Type B pancreatic cell (in vitro differentiated cells): ENCODE results near the gene ANKRD30B. TPM values are rescaled to one million over a fixed set of nuclear protein-coding genes. Genes with fewer than 3 reads are reported as not detected.
"Not testable (repeated sequence)": the region's sequence is repeated elsewhere in the genome, so short reads cannot be mapped to it uniquely, and the experiment has no call there.

ENCODE experiments used
- DNase-seq: peaks from one replicate; pipeline ENCODE4 v3.0.0; 2021; ENCODE audit warnings: mixed read lengths; ENCODE audit not compliant: unreplicated experiment; ENCODE audit errors: extremely low spot score
- H3K27ac Mint-ChIP-seq: 2 replicates; pipeline ENCODE4 v1.8.0; 2021; ENCODE audit warnings: mild to moderate bottlenecking, mixed read lengths
- H3K27me3 Mint-ChIP-seq: 2 replicates; pipeline ENCODE4 v1.8.0; 2021; ENCODE audit warnings: mixed read lengths
- H3K36me3 Mint-ChIP-seq: 2 replicates; pipeline ENCODE4 v1.8.0; 2021; ENCODE audit warnings: mixed read lengths
- H3K4me1 Mint-ChIP-seq: one replicate; pipeline ENCODE4 v1.8.0; 2021; ENCODE audit warnings: mixed read lengths; ENCODE audit not compliant: unreplicated experiment
- H3K4me3 Mint-ChIP-seq: 2 replicates; pipeline ENCODE4 v1.8.0; 2021; ENCODE audit warnings: mild to moderate bottlenecking, mixed read lengths
- H3K9me3 Mint-ChIP-seq: 2 replicates; pipeline ENCODE4 v1.8.0; 2021; ENCODE audit warnings: mixed read lengths
- total RNA-seq: library from RNA; stranded (reverse); gene quantifications from 2 replicates; pipeline ENCODE4 v1.2.1, GENCODE V29; 2021; ENCODE audit warnings: low replicate concordance
- TF ChIP-seq, protein P1 (sequence below): fragments of 200-600 bp; sonication (generic); conservative IDR thresholded peaks from 2 replicates; pipeline ENCODE4 v1.5.0; 2021; ENCODE audit warnings: antibody characterized with exemption, mild to moderate bottlenecking

The ANKRD30B gene
- total RNA-seq, 1 donor from 2014 or later, result not detected

DNA sequence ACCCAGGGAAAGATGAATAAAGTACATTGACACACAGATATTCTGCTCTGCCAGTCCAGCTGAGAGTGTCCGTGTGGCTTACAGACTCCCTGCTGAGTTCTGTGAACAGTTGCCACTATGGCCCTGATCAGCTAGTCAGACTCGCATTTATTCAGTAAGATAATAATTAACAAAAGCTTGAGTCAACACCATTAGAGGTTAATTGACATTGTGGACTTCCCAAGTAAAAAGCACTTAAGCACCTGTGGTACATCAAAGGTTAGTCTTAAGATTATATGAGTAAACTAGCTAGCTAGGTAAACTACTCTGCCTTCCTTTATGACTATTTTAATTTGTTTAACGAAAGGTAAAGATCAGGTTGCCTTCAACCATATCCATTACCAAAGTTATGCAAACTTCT lies 33.7 kb downstream of the ANKRD30B start:
- Mint-ChIP-seq H3K9me3 (no peaks in the 10 kb centered on the region), H3K4me1 (no peaks in the 10 kb centered on the region)

DNA sequence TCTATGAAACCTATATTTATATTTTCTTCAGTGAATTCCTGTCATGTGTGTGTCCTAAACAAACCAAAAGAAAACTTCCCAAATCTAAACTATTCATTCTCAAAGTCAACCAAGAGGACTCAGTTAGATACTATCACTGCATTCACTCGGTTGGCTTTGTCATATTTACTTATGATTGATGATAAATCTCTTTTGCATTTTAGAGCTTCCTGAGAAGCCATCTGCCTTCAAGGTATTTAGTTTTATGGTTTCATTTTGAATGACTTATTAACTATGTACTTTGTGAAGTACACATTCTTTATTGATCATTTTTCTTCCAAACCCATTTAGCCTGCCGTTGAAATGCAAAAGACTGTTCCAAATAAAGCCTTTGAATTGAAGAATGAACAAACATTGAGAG lies 36.2 kb downstream of the ANKRD30B start:
- Mint-ChIP-seq H3K36me3 (no peaks in the 10 kb centered on the region), H3K4me1 (no peaks in the 10 kb centered on the region), H3K27me3 (no peaks in the 10 kb centered on the region), H3K27ac (no peak overlapping the region), H3K4me3 (no peak overlapping the region), H3K9me3 (no peaks in the 10 kb centered on the region)
- TF ChIP-seq, protein P1, sequence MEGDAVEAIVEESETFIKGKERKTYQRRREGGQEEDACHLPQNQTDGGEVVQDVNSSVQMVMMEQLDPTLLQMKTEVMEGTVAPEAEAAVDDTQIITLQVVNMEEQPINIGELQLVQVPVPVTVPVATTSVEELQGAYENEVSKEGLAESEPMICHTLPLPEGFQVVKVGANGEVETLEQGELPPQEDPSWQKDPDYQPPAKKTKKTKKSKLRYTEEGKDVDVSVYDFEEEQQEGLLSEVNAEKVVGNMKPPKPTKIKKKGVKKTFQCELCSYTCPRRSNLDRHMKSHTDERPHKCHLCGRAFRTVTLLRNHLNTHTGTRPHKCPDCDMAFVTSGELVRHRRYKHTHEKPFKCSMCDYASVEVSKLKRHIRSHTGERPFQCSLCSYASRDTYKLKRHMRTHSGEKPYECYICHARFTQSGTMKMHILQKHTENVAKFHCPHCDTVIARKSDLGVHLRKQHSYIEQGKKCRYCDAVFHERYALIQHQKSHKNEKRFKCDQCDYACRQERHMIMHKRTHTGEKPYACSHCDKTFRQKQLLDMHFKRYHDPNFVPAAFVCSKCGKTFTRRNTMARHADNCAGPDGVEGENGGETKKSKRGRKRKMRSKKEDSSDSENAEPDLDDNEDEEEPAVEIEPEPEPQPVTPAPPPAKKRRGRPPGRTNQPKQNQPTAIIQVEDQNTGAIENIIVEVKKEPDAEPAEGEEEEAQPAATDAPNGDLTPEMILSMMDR, result no peak
- no peak for DNase-seq

More for the DNA sequence above, 33.7 kb downstream of the ANKRD30B start:
- no peak for DNase-seq
- no peaks in the 10 kb centered on the region for H3K27me3 Mint-ChIP-seq
- no peak overlapping the region for H3K4me3 Mint-ChIP-seq
- H3K27ac Mint-ChIP-seq, result no peak overlapping the region
- TF ChIP-seq, protein P1, result no peak
- H3K36me3 Mint-ChIP-seq, result no peaks in the 10 kb centered on the region

DNA sequence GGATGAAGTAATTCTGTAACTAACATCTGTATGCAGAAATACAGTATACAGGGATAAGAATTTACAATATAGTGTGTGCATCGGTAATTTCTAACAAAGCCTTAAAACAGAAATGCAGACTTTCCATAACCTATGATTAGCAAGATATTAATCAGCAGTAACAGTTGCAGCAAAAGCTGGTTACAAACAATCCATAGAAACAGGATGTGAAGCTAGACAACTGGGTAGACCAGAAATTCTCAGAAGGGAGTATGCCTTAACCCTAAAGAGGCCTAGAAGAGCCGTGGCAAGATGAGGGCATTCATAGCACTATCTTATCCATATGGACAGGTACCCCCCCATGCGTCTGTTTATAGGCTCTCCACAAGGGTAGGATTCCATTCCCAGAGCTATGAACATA lies 48.9 kb downstream of the ANKRD30B start:
- not testable (repeated sequence) for H3K9me3 Mint-ChIP-seq, H3K4me3 Mint-ChIP-seq, H3K36me3 Mint-ChIP-seq, H3K4me1 Mint-ChIP-seq, DNase-seq, H3K27me3 Mint-ChIP-seq, H3K27ac Mint-ChIP-seq

DNA sequence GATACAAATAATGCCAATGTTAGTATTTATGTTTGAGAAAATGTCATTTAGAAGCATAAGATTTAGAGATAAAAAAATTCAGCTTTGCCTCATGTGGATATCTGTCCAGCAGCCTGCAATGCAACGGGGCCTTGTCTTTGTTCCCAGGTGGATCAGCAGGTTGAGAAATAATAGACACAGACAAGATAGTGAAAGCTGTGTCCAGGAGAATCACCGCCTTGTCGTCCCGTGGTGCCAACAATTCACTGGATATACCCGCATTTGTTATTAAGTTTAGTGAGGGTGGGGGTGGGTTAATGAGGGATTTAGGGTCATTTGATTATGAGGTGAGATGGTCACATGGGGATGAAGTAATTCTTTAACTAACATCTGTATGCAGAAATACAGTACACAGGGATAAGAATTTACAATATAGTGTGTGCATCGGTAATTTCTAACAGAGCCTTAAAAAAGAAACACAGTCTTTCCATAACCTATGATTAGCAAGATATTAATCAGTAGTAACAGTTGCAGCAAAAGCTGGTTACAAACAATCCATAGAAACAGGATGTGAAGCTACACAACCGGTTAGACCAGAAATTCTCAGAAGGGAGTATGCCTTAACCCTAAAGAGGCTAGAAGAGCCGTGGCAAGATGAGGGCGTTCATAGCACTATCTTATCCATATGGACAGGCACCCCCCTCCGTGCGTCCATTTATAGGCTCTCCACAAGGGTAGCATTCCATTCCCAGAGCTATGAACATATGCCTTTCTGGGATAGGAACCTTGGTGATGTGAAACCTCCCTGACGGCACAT lies 50.2 kb downstream of the ANKRD30B start:
- H3K4me1 Mint-ChIP-seq, H3K27me3 Mint-ChIP-seq, H3K27ac Mint-ChIP-seq, H3K36me3 Mint-ChIP-seq, DNase-seq, H3K4me3 Mint-ChIP-seq, H3K9me3 Mint-ChIP-seq: not testable (repeated sequence)

DNA sequence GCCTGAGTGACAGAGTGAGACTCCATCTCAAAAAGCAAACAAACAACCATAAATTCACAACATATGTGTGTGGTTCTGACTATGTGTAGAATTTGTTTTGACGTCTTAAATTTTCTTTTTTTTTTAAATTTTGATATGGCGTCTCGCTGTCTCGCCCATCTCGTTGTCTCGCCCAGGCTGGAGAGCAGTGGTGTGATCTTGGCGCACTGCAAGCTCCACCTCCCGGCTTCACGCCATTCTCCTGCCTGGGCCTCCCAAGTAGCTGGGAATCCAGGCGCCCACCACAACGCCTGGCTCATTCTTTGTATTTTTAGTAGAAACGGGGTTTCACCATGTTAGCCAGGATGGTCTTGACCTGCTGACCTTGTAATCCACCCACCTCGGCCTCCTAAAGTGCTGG lies 63.1 kb downstream of the ANKRD30B start:
- H3K4me3 Mint-ChIP-seq, H3K27ac Mint-ChIP-seq, H3K27me3 Mint-ChIP-seq, H3K36me3 Mint-ChIP-seq, H3K9me3 Mint-ChIP-seq, H3K4me1 Mint-ChIP-seq, DNase-seq: not testable (repeated sequence)

DNA sequence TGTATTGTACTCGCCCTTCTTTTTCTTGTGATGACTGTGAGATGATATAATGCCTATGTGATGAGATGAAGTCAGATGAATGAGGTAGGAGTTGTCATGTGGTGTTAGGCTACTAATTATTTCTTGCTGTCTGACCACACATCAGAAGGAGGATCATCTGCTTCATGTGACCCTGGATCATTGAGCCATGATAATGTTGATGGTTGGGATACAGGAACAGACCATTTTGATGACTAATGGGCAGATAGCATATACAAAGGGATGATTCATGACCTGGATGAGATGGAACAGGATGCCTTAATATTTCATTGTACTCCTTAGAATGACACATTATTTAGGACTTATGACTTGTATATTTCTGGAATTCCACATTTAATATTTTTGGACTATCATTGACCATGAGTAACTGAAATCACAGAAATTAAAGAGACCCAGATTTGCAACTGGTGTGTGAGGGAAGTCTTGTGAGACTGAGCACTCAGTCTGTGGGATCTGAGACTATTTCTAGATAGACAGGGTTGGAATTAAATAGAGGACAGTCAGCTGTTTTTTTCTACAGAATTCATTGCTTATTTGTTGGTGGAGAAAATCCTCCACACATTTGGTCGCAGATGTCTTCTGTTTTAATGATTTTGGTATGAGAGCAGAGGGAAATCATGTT lies 79.1 kb downstream of the ANKRD30B start:
- not testable (repeated sequence) for DNase-seq, H3K36me3 Mint-ChIP-seq, H3K9me3 Mint-ChIP-seq, H3K4me3 Mint-ChIP-seq, H3K4me1 Mint-ChIP-seq, H3K27me3 Mint-ChIP-seq, H3K27ac Mint-ChIP-seq

DNA sequence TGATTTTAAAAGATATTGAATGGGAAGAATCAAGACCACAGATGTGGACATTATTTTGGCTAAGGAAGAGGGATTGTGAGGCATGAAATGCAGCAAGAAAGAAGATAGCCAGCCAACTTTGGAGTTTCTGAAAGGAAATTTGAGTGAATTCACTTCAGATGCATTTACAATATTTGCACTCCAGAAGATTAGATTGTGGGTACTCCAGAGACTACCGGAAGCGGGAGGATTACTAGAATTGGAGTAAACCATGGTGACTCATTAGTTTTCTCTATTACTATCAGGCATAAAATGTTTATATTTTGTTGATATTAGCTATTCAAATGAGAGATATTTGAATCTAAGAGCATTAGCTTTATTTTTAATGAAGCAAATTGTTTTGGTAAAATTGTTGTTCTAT lies 93.6 kb downstream of the ANKRD30B start:
- not testable (repeated sequence) for H3K36me3 Mint-ChIP-seq, H3K4me3 Mint-ChIP-seq, H3K27me3 Mint-ChIP-seq, H3K4me1 Mint-ChIP-seq, H3K27ac Mint-ChIP-seq, DNase-seq, H3K9me3 Mint-ChIP-seq

DNA sequence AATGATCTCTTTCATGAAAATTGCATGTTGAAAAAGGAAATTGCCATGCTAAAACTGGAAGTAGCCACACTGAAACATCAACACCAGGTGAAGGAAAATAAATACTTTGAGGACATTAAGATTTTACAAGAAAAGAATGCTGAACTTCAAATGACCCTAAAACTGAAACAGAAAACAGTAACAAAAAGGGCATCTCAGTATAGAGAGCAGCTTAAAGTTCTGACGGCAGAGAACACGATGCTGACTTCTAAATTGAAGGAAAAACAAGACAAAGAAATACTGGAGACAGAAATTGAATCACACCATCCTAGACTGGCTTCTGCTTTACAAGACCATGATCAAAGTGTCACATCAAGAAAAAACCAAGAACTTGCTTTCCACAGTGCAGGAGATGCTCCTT lies 103.6 kb downstream of the ANKRD30B start:
- not testable (repeated sequence) for DNase-seq, H3K27me3 Mint-ChIP-seq, H3K36me3 Mint-ChIP-seq, H3K27ac Mint-ChIP-seq, H3K4me1 Mint-ChIP-seq, H3K9me3 Mint-ChIP-seq, H3K4me3 Mint-ChIP-seq

DNA sequence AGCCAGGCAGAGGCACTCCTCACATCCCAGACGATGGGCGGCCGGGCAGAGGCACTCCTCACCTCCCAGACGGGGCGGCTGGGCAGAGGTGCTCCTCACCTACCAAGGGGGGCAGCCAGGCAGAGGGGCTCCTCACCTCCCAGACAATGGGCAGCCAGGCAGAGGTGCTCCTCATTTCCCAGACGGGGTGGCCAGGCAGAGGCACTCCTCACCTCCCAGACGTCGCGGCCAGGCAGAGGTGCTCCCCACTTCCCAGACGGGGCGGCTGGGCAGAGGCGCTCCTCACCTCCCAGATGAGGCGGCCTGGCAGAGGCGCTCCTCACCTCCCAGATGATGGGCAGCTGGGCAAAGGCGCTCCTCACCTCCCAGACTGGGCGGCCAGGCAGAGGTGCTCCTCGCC lies 107.7 kb downstream of the ANKRD30B start:
- not testable (repeated sequence) for H3K36me3 Mint-ChIP-seq, H3K27ac Mint-ChIP-seq, H3K27me3 Mint-ChIP-seq, DNase-seq, H3K9me3 Mint-ChIP-seq, H3K4me1 Mint-ChIP-seq, H3K4me3 Mint-ChIP-seq

DNA sequence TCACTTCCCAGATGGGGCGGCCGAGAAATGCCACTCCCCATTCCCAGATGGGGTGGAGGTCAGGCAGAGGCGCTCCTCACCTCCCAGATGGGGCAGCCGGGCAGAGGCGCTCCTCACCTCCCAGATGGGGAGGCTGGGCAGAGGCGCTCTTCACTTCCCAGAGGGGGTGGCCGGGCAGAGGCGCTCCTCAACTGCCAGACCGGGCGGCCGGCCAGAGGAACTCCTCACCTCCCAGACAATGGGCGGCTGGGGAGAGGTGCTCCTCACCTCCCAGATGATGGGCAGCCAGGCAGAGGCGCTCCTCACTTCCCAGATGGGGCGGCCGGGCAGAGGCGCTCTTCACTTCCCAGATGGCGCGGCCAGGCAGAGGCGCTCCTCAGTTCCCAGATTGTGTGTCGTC lies 108.3 kb downstream of the ANKRD30B start:
- DNase-seq, H3K9me3 Mint-ChIP-seq, H3K27me3 Mint-ChIP-seq, H3K27ac Mint-ChIP-seq, H3K4me1 Mint-ChIP-seq, H3K4me3 Mint-ChIP-seq, H3K36me3 Mint-ChIP-seq: not testable (repeated sequence)

DNA sequence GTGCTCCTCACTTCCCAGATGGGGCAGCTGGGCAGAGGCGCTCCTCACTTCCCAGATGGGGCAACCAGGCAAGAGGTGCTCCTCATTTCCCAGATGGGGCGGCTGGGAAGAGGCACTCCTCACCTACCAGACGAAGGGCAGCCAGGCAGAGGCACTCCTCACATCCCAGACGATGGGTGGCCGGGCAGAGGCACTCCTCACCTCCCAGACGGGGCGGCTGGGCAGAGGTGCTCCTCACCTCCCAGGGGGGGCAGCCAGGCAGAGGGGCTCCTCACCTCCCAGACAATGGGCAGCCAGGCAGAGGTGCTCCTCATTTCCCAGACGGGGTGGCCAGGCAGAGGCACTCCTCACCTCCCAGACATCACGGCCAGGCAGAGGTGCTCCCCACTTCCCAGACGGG lies 110.5 kb downstream of the ANKRD30B start:
- not testable (repeated sequence) for H3K27me3 Mint-ChIP-seq, DNase-seq

DNA sequence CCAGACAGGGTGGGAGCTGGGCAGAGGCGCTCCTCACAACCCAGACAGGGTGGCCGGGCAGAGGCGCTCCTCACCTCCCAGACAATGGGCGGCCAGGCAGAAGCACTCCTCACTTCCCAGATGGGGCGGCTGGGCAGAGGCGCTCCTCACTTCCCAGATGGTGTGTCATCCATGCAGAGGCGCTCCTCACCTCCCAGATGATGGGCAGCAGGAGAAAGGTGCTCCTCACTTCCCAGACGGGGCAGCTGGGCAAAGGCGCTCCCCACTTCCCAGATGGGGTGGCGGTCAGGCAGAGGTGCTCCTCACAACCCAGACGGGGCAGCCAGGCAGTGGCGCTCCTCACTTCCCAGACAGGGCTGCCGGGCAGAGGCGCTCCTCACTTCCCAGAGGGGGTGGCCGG lies 112.0 kb downstream of the ANKRD30B start:
- not testable (repeated sequence) for H3K27ac Mint-ChIP-seq, H3K27me3 Mint-ChIP-seq, H3K4me1 Mint-ChIP-seq, H3K4me3 Mint-ChIP-seq, DNase-seq, H3K36me3 Mint-ChIP-seq, H3K9me3 Mint-ChIP-seq

More for the DNA sequence above, 110.5 kb downstream of the ANKRD30B start:
- not testable (repeated sequence) for H3K36me3 Mint-ChIP-seq, H3K9me3 Mint-ChIP-seq, H3K27ac Mint-ChIP-seq, H3K4me3 Mint-ChIP-seq, H3K4me1 Mint-ChIP-seq
